ENCODE results near the gene SCUBE2.

GRCh38 chr11:9047964-9048523 is 43.4 kb downstream of the SCUBE2 start:
- TF ChIP-seq SPI1 (IDR thresholded peaks at IDR 0.05; ENCODE audit: low read depth, low read length) (no peak), POLR2AphosphoS5 (IDR thresholded peaks at IDR 0.05; ENCODE audit: low read depth, low read length) (no peak), POLR2A (IDR thresholded peaks at IDR 0.05; ENCODE audit: low read depth, low read length) (no peak), TAF1 (IDR thresholded peaks at IDR 0.05; ENCODE audit: low read depth, low read length) (no peak), POU2F2 (IDR thresholded peaks at IDR 0.05; ENCODE audit: low read depth, low read length) (no peak)

Data from GM12891 (cell line).